GM12874 (cell line): ENCODE results near the gene TMCC1.

Source experiments
- TF ChIP-seq, protein P1 (sequence below): IDR thresholded peaks from 2 replicates; pipeline ENCODE4 v1.5.1; 2011; ENCODE audit warnings: low read depth, mild to moderate bottlenecking, control low read depth, low read length, moderate library complexity; ENCODE audit not compliant: insufficient read depth

TMCC1 gene

GRCh38 chr3:129809297-129809696, 84.2 kb downstream of the TMCC1 start:
- TF ChIP-seq, protein P1, sequence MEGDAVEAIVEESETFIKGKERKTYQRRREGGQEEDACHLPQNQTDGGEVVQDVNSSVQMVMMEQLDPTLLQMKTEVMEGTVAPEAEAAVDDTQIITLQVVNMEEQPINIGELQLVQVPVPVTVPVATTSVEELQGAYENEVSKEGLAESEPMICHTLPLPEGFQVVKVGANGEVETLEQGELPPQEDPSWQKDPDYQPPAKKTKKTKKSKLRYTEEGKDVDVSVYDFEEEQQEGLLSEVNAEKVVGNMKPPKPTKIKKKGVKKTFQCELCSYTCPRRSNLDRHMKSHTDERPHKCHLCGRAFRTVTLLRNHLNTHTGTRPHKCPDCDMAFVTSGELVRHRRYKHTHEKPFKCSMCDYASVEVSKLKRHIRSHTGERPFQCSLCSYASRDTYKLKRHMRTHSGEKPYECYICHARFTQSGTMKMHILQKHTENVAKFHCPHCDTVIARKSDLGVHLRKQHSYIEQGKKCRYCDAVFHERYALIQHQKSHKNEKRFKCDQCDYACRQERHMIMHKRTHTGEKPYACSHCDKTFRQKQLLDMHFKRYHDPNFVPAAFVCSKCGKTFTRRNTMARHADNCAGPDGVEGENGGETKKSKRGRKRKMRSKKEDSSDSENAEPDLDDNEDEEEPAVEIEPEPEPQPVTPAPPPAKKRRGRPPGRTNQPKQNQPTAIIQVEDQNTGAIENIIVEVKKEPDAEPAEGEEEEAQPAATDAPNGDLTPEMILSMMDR, result no peak

DNA sequence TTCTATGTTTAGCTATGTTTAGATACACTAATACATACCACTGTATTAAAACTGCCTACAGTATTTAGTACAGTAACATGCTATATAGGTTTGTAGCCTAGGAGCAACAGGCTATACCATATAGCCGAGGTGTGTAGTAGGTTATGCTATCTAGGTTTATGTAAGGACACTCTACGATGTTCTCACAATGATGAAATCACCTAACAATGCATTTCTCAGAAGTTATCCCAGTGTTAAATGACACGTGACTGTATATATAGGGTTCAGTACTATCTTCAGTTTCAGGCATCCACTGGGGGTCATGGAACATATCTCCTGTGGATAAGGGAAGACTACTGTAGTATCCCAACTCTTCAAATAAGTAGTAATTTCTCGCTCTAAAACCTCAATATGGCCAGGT, 97.4 kb downstream of the TMCC1 start:
- TF ChIP-seq, protein P1, result no peak

DNA sequence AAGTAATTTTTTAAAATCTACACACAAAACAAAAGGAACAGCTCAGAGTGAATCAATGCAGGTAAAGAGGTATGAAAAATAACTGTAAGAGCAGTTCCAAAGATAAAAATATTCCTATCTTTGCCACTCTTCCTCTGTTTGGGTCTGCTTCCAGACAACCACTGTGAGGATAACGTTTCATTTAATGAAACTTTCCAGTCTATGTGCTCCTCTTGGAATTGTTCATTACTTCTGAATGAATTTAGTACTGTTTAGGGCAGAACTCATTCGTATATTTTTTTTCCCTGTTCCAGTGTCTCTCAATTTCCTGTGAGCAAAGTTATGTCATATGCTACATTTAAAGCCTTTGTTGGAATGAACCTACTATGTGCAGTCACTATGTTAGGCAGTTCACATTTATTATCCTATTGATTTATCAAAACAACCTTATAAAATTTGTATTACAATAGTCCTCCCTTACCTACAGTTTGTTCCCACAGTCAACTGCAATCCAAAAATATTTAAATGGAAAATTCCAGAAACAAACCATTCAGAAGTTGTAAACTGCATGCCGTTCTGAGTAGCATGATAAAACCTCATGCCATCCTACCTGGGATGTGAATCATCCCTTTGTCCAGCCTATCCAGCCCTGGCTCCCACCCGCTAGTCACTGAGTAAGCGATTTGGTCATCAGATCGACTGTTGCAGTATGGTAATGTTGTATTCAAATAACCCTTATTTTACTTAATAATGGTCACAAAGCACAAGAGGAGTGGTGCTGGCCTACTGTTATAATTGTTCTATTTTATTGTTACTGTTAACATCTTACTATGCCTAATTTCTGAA, 98.1 kb downstream of the TMCC1 start:
- TF ChIP-seq, protein P1, result no peak

- TF ChIP-seq, protein P1, result no peak
Observed at GRCh38 chr3:129794311-129795185, 99.0 kb downstream of the TMCC1 start.

- TF ChIP-seq, protein P1, result no peak
Observed at GRCh38 chr3:129793942-129794310, 99.6 kb downstream of the TMCC1 start.

DNA sequence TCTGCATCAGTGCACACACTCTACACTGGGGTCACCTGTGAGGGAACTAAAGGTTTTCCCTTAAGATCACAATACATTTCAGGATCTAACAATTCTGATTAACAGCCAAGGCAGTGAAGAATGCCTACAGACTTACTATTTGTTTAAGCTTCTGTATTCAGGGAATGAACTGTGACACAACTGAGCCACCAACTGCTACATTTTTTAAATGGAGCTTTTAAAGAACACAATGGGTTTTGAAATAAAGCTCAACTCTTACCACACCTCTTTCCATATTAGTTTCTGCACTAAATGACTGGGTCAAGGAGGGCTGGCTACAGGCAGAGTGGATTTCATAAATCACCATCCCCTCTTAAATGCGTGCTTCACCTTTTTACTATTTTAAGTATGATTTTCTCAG, 100.2 kb downstream of the TMCC1 start:
- TF ChIP-seq, protein P1, result no peak

DNA sequence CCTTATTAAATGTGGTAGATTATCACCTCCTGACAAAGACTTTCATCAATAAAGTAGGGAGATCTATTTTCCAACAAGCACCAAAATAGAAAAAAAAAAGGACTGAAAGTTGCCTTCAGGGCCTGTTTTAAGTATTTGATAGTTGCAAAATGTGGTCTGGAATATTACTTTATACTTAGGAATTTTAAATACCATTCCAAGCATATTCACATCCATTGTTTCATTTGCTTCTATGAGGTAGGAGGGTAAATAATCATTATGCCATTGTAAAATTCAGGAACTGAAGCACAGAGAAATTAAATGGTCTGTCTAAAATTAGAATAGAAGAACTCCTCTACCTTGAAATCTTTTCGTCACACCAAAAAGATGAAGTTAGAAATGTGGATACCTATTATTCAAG, 110.0 kb downstream of the TMCC1 start:
- TF ChIP-seq, protein P1, result no peak
